SK-N-SH treated with all-trans-retinoic acid at 6 μM for 48 hours (cell line): ENCODE measurements around the gene BAG1.

ENCODE experiments used
- ARNTL ChIP-seq: fragments of 450-650 bp; formaldehyde crosslinking; IDR thresholded peaks from 2 replicates; pipeline ENCODE4 v1.5.0; 2020; ENCODE audit warnings: low read depth, mild to moderate bottlenecking, moderate library complexity, borderline replicate concordance
- BACH2 ChIP-seq: fragments of 250-450 bp; sonication (Bioruptor Pico); IDR thresholded peaks from 2 replicates; pipeline ENCODE4 v1.9.0; 2021; ENCODE audit warnings: mild to moderate bottlenecking, borderline replicate concordance
- ISL1 ChIP-seq: fragments of 250-450 bp; sonication (Bioruptor Pico); IDR thresholded peaks from 2 replicates; pipeline ENCODE4 v2.1.2; 2022; ENCODE audit warnings: mild to moderate bottlenecking, moderate library complexity
- RARB ChIP-seq: fragments of 250-450 bp; sonication (Bioruptor Pico); IDR thresholded peaks from 2 replicates; pipeline ENCODE4 v1.8.0; 2021; ENCODE audit warnings: mild to moderate bottlenecking, moderate library complexity
- SNAI2 ChIP-seq: fragments of 250-450 bp; sonication (Bioruptor Pico); IDR thresholded peaks from 2 replicates; pipeline ENCODE4 v1.5.0; 2020; ENCODE audit warnings: mild to moderate bottlenecking, moderate library complexity
- TCF4 ChIP-seq: fragments of 250-450 bp; sonication (Bioruptor Pico); IDR thresholded peaks from 2 replicates; pipeline ENCODE4 v1.8.0; 2021; ENCODE audit warnings: mild to moderate bottlenecking, moderate library complexity, borderline replicate concordance
- ZFP3 ChIP-seq: fragments of 250-450 bp; sonication (Bioruptor Pico); IDR thresholded peaks from 2 replicates; pipeline ENCODE4 v1.5.0; 2020; ENCODE audit warnings: mild to moderate bottlenecking, moderate library complexity
- ZFP30 ChIP-seq: fragments of 450-650 bp; formaldehyde crosslinking; IDR thresholded peaks from 2 replicates; pipeline ENCODE4 v1.5.0; 2022; ENCODE audit warnings: mild to moderate bottlenecking, moderate library complexity
- ZNF8 ChIP-seq: fragments of 450-650 bp; formaldehyde crosslinking; IDR thresholded peaks from 2 replicates; pipeline ENCODE4 v1.5.0; 2020; ENCODE audit warnings: mild to moderate bottlenecking, moderate library complexity
- TF ChIP-seq, protein P1 (sequence below): fragments of 250-450 bp; sonication (Bioruptor Pico); IDR thresholded peaks from 2 replicates; pipeline ENCODE4 v1.8.0; 2020; ENCODE audit warnings: mild to moderate bottlenecking, moderate library complexity, borderline replicate concordance
- TF ChIP-seq, protein P2 (sequence below): fragments of 250-450 bp; sonication (Bioruptor Pico); IDR thresholded peaks from 2 replicates; pipeline ENCODE4 v1.5.1; 2020; ENCODE audit warnings: low read depth, mild to moderate bottlenecking, moderate library complexity
- TF ChIP-seq, protein P3 (sequence below): fragments of 250-450 bp; sonication (Bioruptor Pico); IDR thresholded peaks from 2 replicates; pipeline ENCODE4 v1.5.1; 2021; ENCODE audit warnings: mild to moderate bottlenecking, moderate library complexity
- TF ChIP-seq, protein P4 (sequence below): fragments of 250-450 bp; sonication (Bioruptor Pico); IDR thresholded peaks from 2 replicates; pipeline ENCODE4 v1.5.0; 2020; ENCODE audit warnings: mild to moderate bottlenecking, moderate library complexity

DNA sequence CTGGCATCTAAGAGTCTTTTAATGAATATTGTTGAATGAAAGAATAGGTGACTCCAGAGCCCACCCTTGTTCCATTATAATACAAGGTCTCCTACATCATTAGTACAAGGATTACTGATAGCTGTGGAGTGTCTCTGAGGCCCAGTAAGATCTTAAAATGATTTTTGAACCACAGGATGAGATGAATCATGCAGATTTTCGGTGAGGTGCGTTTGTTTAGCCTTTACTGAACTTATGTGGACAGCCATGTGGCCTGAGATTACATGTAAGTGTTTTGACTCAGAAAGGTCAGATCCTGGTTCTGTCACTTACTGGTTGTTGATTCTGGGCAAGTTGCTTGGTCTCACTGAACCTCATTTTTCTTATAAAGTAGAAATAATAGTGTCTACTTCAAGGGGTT lies 47.4 kb upstream of the BAG1 start:
- TF ChIP-seq ZFP3 (CRISPR knock-in tag) (no peak), TCF4 (no peak), SNAI2 (no peak), ARNTL (CRISPR knock-in tag) (no peak), BACH2 (no peak), ZFP30 (CRISPR knock-in tag) (no peak), RARB (no peak), ZNF8 (CRISPR knock-in tag) (no peak), ISL1 (CRISPR knock-in tag) (no peak)
- TF ChIP-seq, protein P1, sequence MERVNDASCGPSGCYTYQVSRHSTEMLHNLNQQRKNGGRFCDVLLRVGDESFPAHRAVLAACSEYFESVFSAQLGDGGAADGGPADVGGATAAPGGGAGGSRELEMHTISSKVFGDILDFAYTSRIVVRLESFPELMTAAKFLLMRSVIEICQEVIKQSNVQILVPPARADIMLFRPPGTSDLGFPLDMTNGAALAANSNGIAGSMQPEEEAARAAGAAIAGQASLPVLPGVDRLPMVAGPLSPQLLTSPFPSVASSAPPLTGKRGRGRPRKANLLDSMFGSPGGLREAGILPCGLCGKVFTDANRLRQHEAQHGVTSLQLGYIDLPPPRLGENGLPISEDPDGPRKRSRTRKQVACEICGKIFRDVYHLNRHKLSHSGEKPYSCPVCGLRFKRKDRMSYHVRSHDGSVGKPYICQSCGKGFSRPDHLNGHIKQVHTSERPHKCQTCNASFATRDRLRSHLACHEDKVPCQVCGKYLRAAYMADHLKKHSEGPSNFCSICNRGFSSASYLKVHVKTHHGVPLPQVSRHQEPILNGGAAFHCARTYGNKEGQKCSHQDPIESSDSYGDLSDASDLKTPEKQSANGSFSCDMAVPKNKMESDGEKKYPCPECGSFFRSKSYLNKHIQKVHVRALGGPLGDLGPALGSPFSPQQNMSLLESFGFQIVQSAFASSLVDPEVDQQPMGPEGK (CRISPR knock-in tag), result no peak
- TF ChIP-seq, protein P2, sequence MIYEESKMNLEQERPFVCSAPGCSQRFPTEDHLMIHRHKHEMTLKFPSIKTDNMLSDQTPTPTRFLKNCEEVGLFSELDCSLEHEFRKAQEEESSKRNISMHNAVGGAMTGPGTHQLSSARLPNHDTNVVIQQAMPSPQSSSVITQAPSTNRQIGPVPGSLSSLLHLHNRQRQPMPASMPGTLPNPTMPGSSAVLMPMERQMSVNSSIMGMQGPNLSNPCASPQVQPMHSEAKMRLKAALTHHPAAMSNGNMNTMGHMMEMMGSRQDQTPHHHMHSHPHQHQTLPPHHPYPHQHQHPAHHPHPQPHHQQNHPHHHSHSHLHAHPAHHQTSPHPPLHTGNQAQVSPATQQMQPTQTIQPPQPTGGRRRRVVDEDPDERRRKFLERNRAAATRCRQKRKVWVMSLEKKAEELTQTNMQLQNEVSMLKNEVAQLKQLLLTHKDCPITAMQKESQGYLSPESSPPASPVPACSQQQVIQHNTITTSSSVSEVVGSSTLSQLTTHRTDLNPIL, result no peak
- TF ChIP-seq, protein P3, sequence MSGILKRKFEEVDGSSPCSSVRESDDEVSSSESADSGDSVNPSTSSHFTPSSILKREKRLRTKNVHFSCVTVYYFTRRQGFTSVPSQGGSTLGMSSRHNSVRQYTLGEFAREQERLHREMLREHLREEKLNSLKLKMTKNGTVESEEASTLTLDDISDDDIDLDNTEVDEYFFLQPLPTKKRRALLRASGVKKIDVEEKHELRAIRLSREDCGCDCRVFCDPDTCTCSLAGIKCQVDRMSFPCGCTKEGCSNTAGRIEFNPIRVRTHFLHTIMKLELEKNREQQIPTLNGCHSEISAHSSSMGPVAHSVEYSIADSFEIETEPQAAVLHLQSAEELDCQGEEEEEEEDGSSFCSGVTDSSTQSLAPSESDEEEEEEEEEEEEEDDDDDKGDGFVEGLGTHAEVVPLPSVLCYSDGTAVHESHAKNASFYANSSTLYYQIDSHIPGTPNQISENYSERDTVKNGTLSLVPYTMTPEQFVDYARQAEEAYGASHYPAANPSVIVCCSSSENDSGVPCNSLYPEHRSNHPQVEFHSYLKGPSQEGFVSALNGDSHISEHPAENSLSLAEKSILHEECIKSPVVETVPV (CRISPR knock-in tag), result no peak
- TF ChIP-seq, protein P4, sequence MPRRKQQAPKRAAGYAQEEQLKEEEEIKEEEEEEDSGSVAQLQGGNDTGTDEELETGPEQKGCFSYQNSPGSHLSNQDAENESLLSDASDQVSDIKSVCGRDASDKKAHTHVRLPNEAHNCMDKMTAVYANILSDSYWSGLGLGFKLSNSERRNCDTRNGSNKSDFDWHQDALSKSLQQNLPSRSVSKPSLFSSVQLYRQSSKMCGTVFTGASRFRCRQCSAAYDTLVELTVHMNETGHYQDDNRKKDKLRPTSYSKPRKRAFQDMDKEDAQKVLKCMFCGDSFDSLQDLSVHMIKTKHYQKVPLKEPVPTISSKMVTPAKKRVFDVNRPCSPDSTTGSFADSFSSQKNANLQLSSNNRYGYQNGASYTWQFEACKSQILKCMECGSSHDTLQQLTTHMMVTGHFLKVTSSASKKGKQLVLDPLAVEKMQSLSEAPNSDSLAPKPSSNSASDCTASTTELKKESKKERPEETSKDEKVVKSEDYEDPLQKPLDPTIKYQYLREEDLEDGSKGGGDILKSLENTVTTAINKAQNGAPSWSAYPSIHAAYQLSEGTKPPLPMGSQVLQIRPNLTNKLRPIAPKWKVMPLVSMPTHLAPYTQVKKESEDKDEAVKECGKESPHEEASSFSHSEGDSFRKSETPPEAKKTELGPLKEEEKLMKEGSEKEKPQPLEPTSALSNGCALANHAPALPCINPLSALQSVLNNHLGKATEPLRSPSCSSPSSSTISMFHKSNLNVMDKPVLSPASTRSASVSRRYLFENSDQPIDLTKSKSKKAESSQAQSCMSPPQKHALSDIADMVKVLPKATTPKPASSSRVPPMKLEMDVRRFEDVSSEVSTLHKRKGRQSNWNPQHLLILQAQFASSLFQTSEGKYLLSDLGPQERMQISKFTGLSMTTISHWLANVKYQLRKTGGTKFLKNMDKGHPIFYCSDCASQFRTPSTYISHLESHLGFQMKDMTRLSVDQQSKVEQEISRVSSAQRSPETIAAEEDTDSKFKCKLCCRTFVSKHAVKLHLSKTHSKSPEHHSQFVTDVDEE (CRISPR knock-in tag), result no peak
